HT-29 (cell line): ENCODE data around the gene ARG1. TPM values are rescaled to one million over a fixed set of nuclear protein-coding genes. Genes with fewer than 3 reads are reported as not detected.

Experiments
- DNase-seq: peaks from one replicate; pipeline ENCODE4 v3.0.0-alpha.2; 2015; ENCODE audit warnings: low spot score
- total RNA-seq: library from RNA; depleted of rRNA; stranded (reverse); fragments of >200 nt; shearing (Covaris generic); gene quantifications from 2 replicates; pipeline ENCODE4 v1.2.3, GENCODE V29; 2014; rRNA removed

ARG1 gene
- total RNA-seq, 1 experiment from 2014 or later: not detected

GRCh38 chr6:131581523-131581922, 8.5 kb downstream of the ARG1 start:
- no peak for DNase-seq

GRCh38 chr6:131586543-131586942, 13.5 kb downstream of the ARG1 start:
- no peak for DNase-seq

DNA sequence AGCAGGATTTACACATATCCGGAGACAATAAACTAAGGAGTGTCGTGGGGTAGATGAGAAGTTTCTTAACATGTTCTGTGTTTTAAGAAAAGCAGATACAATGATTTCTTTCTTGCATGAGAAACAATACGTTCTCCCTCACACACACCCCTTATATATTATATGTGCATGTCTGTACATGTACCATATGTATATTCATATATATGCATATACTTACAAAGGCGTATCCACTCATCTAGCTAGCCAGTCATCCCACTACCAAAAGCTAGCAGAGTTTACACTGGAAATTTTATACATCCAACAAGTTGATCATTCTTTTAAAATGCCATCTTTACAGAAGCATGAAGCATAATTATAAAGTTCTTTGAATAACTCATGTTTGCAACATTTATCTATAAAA, 14.9 kb downstream of the ARG1 start:
- DNase-seq: no peak

- DNase-seq: no peak
Observed at GRCh38 chr6:131588643-131589042, 15.6 kb downstream of the ARG1 start.

DNA sequence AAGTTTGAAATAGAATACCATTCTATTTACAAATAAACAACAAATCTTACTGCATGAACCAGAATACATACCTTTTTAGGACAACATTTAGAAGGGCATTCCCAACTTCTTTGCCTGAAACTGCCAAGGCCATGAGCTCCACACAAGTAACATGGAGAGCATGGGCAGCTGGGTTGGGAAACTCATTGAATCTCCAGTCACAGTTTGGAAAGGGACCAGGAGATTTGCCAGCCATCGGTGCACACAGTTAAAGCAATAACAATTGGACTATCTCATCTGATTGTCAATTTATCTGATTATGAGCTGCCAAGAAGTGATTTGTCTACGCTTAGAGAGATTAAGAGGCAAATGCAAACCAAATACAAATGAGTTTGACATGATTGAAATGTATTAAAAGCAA, 19.9 kb downstream of the ARG1 start:
- DNase-seq: no peak

DNA sequence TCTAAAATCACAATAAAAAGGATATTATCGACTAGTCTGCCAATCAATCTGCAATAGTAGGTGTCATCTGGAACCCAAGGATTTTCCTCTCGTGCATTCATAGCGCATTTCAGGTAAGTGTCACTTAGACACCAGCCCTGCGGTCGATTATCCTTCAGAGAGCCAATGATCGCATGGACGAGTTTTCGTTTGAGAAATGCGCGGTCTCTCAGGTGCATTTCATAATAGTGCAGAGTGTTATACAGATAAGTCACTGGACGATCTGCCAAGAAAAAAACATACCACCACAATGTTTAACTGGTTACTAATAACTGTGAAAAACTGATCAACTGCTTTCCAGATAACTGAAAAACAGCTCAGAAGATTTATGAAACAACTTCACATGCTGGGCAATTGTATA, 21.0 kb downstream of the ARG1 start:
- no peak for DNase-seq

DNA sequence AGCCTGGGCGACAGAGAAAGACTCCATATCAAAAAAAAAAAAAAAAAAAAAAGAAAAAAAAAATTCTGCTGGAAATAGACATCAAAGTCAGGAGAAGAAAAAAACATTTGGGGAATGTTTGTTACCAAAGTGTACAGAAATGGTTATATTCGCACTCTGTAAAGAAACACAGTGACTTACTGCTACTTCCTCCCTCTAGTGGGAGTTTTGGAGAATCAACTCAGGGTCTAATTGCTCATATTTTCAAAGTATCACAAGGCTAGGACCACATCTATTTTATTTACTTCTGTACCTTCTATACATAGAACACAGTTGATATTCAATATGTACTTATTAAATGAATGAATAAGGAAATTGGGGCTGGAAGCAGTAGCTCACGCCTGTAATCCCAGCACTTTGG, 24.4 kb downstream of the ARG1 start:
- peak; percentile 17 for DNase-seq

- DNase-seq: no peak
Observed at GRCh38 chr6:131600716-131601115, 27.7 kb downstream of the ARG1 start.

DNA sequence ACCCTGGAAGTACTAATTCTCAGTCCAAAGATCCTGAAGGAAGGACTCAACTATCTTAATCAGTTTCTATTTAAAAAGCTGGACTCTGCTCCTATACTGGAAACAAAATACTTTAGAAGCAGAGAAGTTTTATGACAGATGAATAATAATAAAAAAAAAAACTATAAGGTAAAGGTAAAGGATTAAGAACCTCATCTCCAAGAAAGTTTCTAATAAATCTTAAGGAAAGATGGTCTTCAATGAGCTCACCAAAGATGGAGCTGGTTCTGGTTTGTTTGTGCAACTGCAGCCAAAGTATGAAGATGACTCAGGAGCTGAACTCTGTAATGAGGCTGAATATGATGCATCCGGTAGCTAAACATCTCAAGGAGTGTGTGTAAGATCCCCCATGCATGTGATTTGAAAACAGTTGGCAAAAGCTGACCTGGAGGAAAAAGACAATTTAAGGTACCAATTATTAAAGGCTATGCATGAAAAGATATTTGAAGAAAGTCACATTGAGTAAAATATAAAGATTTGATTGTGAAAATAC, 29.8 kb downstream of the ARG1 start:
- DNase-seq: no peak

- no peak for DNase-seq
Observed at GRCh38 chr6:131613296-131613925, 40.4 kb downstream of the ARG1 start.

DNA sequence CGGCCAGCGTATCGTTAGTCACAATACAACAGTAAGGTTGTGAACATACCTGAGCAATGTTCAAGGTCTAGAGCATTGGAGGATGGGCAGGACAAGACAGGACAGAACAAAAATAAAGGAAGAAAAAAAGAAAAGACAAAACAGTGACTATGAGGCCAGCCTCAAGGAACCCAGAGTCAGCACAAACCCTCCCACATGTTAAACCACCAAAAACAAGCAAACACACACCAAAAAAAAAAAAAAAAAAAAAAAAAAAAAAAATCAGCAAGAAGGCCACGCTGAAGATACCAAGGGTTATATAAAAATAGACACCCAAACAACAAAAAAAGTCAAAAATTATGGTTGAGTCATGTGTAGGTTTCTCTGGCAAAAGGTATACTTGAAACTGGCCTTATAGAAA, 42.2 kb downstream of the ARG1 start:
- no peak for DNase-seq

GRCh38 chr6:131627724-131628682, 55.0 kb downstream of the ARG1 start, which contains the start of gene MED23:
Gene MED23 (minus strand): TSS chr6:131628242. CDS start chr6:131628049, 193 bp downstream.
- DNase-seq: peak; percentile 95

DNA sequence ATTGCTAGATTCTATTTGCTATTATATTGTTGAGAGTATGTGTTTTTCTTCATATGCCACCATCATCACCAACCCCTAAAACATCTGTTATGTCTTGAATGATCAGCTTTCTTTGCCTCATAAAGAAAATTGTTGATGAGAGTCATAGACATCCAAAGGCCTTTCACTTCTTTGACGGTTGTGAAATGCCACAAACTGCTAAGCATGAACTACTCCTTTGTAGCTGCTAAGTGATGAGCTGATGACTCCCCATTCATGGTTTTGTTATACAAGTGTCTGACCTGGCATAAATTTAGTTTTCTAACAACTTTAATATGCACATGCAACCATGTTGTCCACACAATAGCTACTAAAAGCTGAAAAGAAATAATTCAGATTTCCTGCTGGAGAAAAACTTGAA, 55.7 kb downstream of the ARG1 start:
- DNase-seq: no peak

- no peak for DNase-seq
Observed at GRCh38 chr6:131629651-131630050, 56.6 kb downstream of the ARG1 start.

- DNase-seq: no peak
Observed at GRCh38 chr6:131631625-131632289, 58.7 kb downstream of the ARG1 start.

Other genes starting within 250 kb of the ARG1 start
- 6.5 and 6.7 TPM in 2 replicates for gene MED23, start 55.0 kb downstream of the ARG1 start, total RNA-seq
- gene ENPP3, start 64.1 kb downstream of the ARG1 start, total RNA-seq: not detected in 2 replicates
- not detected in 2 replicates for gene OR2A4, start 128.2 kb downstream of the ARG1 start, total RNA-seq
- not detected in 2 replicates for gene CTAGE9, start 137.8 kb downstream of the ARG1 start, total RNA-seq
- 0.03 and 0.33 TPM in 2 replicates for gene ENPP1, start 234.8 kb downstream of the ARG1 start, total RNA-seq